HS-27A (cell line): Measurements from ENCODE around the gene IL17REL.

Experiments used
- DNase-seq: peaks from one replicate; pipeline ENCODE4 v3.0.0-alpha.2; 2012; ENCODE audit warnings: low read depth, missing footprints

Gene IL17REL

DNA sequence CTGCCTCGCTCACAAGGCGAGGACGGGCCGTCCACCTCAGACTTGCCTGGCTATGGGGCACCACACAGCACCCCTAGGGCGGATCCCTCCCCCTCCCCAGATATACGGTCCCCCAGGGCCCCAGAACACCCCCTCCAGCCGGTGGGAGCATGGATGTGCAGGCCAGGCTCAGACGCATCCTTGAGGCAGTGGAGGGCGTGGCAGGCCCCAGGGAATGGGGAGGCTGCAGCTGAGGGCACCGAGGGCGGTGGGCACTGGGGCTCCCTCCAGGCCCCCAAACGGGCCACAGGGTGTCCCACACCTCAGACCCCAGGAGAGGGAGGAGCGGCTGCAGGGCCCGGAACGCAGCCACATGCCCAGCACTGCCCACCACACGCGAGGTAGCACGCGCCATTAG lies 33.5 kb upstream of the IL17REL start:
- no peak for DNase-seq

DNA sequence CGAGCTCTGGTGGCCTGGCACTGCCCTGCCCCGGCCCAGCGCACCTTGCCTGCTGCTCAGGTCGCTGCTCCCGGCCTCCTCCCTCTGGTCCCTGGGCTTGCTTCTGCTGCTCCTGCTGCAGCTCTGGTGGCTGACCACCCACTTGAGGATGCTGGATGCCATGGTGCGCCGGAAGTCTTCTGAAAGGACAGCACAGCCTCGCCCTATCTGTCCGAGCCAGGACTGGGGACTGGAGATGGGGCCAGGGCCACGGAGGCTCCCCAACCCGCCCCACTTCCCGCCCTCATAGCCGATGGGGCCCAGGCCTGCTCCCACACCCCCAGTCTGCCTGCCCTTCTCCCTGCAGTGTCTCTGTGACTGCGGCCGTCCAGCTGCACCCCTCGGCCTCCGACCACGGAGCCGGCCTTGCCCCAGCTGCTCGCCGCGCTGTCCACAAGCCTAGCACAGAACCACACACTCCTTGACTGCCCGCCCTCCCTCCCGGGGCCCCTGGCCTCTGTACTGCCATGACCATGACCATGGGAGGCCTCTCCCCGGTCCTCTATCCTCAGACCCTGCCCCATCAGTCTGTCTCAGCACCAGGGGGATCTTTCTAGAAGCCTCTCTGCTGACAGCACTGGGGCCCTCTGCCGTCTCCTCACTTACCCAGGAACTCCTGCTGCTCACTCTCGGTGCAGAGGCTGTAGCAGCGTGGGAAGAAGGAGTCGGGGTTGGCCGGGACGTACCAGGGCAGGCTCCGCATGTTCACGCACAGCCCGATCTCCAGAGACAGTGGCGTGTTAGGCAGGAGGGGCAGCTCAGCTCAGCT lies 32.9 kb upstream of the IL17REL start:
- DNase-seq, result no peak

DNA sequence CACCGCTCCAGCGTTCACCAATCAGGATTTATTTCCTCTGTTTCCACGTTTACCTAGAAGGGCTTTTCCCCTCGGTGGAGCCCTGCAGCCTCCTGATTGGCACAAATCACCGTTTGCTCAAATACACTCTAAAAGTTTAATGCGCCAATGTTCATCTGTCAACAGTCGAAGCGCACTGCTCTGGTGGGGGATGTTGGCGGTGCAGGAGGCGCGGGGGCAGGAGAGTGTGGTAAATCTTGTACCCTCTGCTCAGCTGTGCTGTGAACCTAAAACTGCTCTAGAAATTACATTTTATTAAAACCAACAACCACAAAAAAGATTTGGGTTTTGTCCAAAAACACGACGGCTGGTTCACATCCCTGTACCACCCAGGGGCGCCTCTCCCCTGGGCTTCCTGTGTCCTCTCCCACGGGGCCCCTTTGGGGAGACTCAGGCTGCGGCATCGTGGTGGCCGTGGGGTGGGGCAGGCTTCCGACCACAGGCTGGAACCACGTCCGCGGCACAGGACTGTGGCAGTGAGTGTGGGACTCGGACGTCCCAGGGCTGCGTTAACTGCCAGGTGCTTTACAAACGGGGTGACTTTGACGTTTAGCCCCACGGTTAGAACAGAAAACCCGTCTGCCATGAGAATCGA lies 32.0 kb upstream of the IL17REL start:
- no peak for DNase-seq

DNA sequence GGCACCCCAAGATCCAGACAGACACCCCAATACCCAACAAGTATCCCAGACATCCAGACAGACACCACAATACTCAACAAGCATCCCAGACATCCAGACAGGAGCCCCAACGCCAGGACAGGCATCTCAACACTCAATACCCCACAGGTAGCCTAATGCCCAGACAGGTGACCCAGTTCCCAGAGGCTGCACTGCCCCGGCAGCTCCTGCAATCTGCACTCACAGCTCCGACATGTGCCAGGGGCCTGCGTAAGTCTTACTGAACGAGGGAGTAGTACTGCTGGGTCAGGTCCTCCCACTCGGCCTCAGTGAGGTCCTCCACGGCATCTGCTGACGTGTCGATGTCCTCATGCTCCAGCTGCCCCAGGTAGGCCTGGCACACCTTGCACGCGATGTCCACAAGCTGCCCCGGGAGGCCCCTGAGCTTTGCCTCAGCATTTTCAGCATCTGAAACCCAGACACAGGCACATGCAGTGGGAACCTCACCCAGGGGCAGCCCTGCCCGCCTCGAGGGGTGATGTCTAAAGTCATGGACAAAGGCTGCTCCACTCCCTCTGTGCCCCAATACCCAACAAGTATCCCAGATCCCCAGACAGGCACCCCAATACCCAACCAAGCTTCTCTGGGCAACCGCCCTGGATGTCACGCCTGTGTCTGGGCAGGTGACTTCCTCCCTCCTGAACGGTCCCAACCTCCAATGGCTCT lies 28.9 kb upstream of the IL17REL start:
- no peak for DNase-seq

DNA sequence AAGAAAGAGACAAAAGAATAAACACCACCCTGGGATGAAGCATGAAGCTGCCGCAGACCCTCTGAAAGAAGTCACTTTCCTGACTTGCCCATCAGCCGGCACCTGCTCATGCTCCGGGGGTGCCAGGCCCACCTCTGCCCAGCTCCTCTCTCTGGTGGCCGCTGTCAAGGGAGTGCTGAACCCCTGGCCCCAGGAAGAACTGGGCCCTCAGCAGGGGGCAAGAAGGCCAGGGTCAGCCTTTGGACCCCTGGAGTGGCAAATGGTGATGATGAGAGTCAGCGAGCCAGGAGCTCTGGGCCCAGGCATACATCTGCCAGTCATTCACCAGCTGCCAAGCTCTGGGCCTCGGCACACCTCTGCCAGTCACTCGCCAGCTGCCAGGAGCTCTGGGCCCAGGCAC lies 28.2 kb upstream of the IL17REL start:
- no peak for DNase-seq

DNA sequence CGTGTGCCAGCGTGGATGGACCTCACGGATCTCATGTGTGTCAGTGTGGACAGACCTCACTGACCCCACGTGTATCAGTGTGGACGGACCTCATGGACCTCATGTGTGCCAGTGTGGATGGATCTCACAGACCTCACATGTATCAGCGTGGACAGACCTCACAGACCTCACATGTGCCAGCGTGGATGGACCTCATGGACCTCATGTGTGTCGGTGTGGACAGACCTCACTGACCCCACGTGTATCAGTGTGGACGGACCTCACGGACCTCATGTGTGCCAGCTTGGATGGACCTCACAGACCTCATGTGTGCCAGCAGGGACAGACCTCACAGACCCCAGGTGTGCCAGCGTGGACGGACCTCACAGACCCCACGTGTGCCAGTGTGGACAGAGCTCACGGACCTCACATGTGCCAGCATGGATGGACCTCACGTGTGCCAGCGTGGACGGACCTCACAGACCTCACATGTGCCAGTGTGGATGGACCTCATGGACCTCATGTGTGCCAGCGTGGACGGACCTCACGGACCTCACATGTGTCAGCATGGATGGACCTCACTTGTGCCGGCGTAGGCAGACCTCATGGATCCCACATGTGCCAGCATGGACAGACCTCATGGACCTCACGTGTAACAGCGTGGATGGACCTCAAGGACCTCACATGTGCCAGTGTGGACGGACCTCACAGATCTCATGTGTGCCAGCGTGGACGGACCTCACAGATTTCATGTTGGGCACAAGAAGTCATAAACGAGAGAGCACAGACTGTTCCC lies 27.3 kb upstream of the IL17REL start:
- no peak for DNase-seq

DNA sequence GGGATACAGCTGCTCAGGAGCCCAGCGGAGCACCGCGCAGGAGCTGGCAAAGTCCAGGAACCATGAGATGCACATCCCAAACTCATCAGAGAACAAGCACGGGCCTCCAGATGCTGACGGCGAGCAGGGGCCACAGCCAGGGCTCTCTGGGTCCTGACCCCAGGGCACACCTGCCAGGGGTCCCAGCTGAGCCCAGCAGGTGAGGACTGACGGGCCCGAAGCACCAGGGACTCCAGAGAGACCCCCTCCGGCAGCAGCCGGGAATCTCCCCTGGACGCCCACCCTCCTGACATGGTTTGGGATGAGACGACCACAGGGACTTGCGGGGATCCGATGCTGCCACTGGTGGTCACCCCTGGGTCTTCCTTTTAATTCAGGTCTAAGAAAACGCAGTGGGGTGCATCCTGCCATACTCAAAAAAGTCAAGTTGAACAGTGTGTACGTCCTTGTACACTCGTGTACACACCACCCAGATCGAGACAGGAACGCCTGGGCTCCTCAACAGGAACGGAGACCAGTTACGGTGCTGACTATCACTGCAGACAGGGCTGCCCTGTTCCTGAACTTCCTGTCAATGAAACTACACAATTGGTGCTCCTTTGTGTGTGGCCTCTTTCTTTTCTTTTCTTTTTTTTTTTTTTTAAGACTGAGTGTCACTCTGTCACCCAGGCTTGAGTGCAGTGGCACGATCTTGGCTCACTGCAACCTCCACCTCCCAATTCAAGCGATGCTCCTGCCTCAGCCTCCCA lies 23.6 kb upstream of the IL17REL start:
- DNase-seq, result no peak

DNA sequence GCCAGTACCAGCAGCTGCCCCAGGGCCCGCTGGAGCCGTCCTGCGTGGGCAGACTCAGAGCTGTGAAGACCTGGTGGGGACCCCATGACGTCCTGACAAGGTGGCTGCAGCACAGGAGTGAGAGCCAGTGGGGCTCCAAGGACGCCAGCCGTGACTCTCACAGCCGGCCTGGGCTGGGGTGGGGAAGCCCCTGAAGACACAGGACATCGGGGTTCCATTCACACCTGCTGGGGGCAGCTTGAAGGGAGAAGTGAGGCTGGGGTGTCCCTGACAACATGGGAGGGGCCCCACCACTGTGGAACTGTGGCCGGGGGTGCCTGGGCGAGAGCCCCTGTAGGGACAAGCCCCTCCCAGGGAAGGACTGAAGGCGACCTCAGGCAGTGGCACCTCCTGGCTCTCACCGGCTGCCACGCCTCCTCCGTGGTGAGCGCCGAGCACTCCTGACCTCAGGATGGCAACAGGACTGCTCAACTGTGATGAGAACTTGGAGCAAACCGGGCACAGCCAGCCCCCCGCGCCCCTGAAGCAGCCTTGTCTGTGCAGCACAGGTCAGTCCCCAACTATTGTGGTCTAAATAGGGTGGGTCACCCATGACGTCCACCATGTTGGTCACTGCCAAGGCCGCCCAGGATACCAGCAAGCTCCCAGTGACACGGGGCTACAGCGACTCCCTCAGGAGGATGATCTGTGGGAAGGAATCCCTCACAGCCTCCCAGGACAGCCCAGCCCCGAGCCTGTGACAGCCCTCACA lies 22.7 kb upstream of the IL17REL start:
- no peak for DNase-seq

DNA sequence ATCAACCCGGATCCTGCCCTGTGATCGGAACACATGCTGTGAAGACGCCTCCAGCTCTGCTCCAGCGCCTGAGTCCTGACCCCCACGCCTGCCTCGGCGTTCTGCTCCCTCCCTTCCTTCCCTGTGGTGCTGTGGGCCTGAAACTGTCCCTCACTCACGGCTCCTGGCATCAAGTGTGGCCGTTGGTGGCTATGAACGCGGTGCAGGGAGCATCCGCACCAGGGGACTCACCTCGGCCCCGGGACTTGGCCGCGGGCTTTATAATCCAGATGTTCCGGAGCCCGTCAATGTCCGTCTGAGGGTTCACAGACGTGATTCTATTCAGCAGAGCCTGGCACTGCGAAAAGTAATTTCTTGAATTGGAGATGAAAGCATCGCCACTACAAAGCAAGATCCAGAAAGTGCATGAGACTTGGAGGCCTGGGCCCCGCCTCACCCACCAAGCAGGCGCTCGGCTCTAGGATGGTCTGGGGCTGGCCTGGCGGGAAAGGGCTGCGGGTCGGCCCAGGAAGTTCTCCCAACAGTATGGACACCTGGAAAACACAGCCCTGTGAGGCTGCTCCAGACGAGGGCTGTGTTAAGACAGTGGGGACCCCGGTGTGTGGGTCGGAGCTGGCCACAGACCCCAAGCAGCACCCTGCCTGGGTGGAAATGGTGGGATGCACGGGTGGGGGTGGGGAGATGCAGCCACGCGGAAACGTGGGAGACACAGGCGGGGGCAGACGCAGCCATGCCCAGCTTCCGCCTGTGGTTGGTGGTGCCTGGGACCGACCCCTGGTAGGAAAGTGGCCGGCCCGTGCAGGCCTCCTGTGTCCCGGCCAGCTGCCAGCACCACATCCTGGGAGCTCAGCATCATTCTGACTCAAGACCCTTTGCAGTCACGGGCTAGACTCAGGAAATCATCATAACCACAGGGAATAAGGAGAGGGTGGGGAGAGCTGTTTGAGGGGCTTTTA lies 21.8 kb upstream of the IL17REL start:
- DNase-seq, result no peak

DNA sequence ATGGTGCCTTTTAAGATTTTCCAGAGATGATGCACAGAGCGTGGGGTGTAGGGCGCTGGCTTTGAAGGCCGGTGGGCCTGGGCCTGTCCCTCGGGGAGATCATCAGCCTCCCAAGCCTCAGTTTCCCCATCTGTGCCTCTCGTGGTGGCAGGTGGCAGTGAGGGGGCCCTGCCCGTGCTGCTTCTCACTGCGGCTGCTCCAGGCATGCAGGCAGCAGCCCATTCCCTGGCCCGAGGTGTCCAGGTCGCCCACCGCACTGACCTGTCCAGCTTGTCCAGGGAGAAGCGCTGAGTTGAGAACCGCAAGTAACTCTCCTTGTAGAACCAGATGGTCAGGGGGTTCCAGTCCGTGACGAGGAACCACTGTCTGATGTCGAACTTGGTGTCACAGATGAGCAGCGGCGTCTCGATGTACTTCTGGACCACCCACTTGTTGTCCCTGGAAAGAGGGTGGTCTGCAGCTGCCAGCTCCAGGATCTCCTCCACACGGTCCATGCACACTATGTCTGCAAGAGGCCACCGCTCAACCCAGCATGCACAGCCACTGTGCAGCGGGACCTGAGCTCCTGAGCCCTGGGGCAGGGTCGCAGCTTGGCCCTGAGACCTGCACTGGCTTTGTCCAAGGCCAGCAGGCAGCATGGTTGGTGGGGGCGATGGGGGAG lies 20.5 kb upstream of the IL17REL start:
- no peak for DNase-seq

DNA sequence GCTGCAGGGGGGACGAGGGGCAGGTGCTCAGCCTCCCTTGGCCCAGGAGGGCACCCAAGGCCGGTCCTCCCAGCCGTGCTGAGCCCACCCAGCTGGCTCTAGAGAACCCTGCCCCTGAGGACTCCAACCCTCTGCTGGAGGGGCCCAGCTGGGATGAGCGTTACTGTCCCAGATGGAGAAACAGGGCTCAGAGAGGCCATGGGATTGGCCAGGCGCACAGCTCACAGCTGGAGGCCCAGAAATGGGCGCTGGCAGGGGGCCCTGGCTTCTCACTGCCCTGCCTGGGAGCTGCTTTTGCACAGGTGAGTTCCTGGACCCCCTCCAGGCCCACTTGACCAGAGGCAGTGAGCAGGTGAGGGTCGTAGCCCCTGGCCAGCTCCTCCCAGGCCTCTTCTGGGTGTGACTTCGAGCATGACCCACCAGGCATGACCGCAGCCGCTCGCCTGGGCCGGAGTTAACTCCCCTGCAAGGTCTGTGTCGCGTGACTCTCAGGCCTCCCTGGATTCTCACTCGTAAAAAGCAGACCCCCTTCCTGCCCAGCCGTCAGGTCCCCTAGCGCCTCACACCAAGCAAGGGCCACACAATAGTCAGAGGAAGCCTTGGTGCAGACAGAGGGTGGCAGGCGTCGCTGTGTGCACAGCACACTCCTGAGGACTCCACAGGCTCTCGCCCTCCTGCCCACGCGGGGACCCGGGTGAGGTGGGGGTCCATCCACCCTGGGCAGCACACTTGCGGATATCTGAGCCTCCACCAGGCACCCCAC lies 19.7 kb upstream of the IL17REL start:
- no peak for DNase-seq

DNA sequence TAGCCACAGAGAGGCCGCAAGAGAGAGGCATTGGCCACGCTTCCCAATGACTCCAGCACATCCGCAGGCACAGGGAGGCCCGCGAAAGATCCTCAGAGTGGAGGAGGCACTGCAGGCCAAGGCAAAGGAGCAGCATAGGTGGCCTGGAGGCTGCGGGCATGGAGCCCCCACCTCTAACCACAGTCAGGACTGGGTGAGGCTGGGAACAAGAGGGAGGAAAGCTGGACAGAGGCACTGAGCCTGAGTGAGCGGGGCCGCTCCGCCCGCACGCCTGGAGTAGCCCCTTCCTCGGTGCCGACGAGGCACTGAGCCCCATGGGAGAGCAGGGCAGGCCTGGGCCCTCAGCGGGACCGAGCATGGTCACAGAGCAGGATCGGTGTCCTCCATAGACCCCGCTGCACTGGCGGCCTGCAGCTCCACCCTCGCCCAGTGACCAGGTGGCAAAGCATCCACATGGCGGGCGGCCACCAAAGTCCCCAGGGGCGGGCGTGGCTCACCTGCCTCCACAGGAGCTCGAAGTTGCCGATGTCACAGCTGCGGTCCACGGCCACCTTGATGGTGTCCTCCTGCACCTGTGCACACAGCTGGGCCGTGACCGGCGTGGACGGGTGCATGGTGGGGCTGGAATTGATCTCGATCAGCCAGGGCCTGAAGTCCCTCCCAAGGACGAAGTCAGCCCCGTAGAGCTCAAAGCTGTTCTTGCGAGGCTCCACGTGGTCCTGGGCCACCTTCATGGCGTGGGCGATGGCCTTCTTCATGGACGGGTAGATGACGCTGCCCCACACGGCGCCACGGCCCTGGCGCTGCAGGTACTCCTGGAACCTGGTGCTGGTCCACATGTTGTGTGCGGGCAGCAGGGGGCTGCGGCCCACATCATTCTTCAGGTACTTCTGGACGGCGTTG lies 18.9 kb upstream of the IL17REL start:
- no peak for DNase-seq

DNA sequence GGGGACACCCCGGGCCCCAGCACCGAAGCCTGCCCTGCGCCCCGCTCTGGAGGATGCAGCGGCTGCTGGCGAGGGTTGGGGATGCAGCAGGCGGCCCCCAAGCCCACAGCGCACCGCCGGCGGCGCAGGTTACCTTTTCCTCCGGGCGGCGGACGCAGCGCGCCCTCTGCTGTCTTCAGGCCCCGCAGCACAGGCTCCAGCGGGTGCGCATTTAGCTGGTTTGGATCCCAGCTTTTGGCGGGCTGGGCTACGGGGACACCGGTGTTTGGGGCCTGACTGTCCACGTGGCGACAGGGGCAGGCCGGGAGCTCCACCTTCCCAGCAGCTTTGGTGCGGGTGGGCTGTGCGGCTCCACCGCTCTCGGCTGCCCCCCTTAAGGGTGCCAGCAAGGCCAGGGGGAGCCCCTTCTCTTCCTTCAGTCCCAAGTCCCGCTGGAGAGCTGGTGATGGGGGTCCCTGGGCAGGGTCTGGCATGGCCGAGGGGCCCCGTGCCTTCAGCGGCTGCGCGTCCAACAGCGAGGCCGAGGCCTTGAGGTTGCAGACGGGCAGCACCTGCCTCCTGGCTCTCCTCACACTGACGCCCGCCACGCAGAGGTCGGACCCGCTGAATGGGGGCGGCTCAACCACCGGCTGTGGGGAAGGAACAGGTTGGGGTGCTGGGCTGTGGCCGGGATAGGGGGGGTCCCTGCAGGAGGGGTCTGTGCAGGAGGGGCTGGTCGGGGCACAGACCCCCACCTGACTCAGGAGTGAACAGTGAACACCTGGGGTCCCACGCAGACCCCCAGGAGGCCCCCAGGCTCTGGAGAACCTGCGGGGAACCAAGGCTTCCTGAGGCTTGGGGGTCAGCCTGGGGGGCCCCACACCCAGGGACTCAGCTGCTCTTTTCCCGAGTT lies 18.0 kb upstream of the IL17REL start:
- peak; percentile 15 for DNase-seq

DNA sequence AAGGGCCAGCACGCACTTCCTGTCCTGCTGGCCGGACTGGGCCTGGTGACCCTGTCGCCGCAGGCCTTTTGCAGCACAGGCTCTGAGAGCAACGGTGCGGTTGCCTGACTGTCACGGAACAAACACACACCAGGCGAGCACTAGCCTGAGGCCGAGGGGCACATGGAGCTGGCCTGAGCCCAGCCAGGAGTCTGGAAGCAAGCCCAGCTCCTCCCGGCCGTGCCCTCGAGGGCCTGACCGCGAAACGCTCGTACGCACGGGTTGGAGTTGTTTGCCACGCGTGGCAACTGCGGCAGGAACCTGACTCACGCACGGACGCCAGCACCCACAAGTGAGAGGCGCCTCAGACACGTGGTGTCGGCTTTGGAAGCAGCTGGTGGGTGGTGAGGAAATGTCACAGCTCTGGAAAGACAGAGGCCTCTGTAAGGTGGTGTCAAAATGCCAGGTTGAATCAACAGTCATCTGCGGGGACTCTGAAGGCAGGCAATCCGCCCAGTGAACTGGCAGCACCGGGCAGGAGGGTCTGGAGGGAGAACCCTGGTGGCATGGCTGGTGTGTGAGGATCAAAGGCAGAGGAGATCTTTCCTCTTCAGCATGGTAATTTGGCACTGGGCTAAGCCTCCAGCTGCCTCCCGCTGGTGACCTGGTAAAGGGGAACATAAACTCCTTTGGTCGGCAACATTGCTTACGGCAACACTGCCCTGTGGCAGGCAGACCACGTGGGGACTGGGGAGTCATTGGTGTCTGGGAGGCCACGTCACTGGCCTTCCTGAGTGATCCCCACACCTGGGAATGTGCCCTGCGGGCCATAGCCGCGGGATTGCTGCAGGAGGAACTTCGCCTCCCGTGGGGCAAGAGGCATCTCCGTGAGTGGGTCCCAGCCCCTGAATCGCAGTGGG lies 15.3 kb upstream of the IL17REL start:
- DNase-seq, result no peak

DNA sequence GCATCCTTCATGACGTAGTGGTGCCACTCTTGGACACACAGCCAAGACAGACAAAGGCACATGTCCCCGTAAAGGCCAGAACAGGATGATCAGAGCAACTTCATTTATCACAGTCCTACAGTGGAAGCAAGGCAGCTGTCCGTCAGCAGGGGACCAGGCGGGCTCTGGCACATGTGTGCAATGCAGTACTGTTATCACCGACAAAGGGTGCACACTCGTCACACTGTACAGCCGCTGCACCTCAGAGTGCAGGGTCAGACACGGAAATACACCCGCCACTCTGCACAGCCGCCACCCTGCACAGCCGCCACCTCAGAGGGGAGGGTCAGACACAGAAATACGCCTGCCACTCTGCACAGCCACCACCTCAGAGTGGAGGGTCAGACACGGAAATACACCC lies 13.4 kb upstream of the IL17REL start:
- DNase-seq, result no peak
